GM12878 (cell line): ENCODE measurements around the gene DAAM2. TPM values are rescaled to one million over a fixed set of nuclear protein-coding genes. Genes with fewer than 3 reads are reported as not detected.

Source experiments
- ATAC-seq: fragments of 200-7000 bp; cut with Tn5 transposase; 3 replicates; pipeline ENCODE4 v1.9.1; 2020; ENCODE audit warnings: mild to moderate bottlenecking, moderate library complexity
- BruUV-seq: library from RNA; stranded (reverse); fragments of 400-500 nt; replicated peaks from 2 replicates; lab custom pipeline; 2021; lab: Mats Ljungman, UMichigan
- CTCF ChIA-PET: fragments of 300-600 bp; sonication (Branson Sonifier 250); formaldehyde crosslinking; extraction: SDS; loops from one replicate; lab custom pipeline; 2021; ENCODE audit warnings: inconsistent platforms; lab: Yijun Ruan, JAX
- POLR2A ChIA-PET: fragments of 350-600 bp; formaldehyde crosslinking; extraction: SDS; loops from one replicate; lab custom pipeline; 2021; ENCODE audit warnings: inconsistent platforms; lab: Charles Lee
- RAD21 ChIA-PET: fragments of 300-600 bp; sonication (Branson Sonifier 250); formaldehyde crosslinking; loops from one replicate; lab custom pipeline; 2023; ENCODE audit warnings: antibody characterized with exemption; ENCODE audit not compliant: unreplicated experiment; lab: Charles Lee
- SMC1A ChIA-PET: fragments of 300-600 bp; sonication (Branson Sonifier 250); formaldehyde crosslinking; loops from one replicate; lab custom pipeline; 2023; ENCODE audit not compliant: unreplicated experiment, uncharacterized antibody; lab: Charles Lee
- DNase-seq: peaks from one replicate; pipeline ENCODE4 v3.0.0-alpha.2; 2011; ENCODE audit warnings: low read depth, low spot score
- FAIRE-seq: peaks from 3 replicates; lab custom pipeline; 2011; peaks lifted over from hg19 to GRCh38; lab: Jason Lieb, UNC
- H2AFZ ChIP-seq: 2 replicates; pipeline ENCODE4 v1.6.0; 2011; ENCODE audit warnings: low read depth, low read length, control low read depth; ENCODE audit not compliant: control insufficient read depth
- H3K27ac ChIP-seq: 2 replicates; pipeline ENCODE4 v1.5.1; 2011; ENCODE audit warnings: control low read depth; ENCODE audit not compliant: control insufficient read depth, insufficient read depth
- H3K27me3 ChIP-seq, 2 experiments: replicated peaks in 1 of 2; 2 replicates each; pipeline versions ENCODE4 v1.6.0 to v1.6.1; 2011; ENCODE audit warnings: low read length in 1 of 2; ENCODE audit not compliant: control insufficient read depth in 2 of 2, insufficient read depth in 2 of 2
- H3K36me3 ChIP-seq, 2 experiments: 2 replicates each; pipeline ENCODE4 v1.5.1; 2011; ENCODE audit warnings: low read length in 1 of 2; ENCODE audit not compliant: control insufficient read depth in 2 of 2, insufficient read depth in 2 of 2
- H3K4me1 ChIP-seq: 2 replicates; pipeline ENCODE4 v1.6.1; 2011; ENCODE audit warnings: mild to moderate bottlenecking, low read length, moderate library complexity, mixed read lengths; ENCODE audit not compliant: control insufficient read depth, insufficient read depth
- H3K4me2 ChIP-seq: 2 replicates; pipeline ENCODE4 v1.6.0; 2011; ENCODE audit warnings: control low read depth; ENCODE audit not compliant: control insufficient read depth, insufficient read depth
- H3K4me3 ChIP-seq: fragments of 200-600 bp; sonication (generic); 2 replicates; pipeline ENCODE4 v1.5.1; 2016
- H3K79me2 ChIP-seq: 2 replicates; pipeline ENCODE4 v1.6.0; 2011; ENCODE audit warnings: low read length; ENCODE audit not compliant: control insufficient read depth, insufficient read depth
- H3K9ac ChIP-seq: 2 replicates; pipeline ENCODE4 v1.8.0; 2011; ENCODE audit warnings: low read length, control low read depth, mixed read lengths; ENCODE audit not compliant: control insufficient read depth, insufficient read depth
- H3K9me3 ChIP-seq: replicated peaks from 3 replicates; pipeline ENCODE4 v1.5.1; 2011; ENCODE audit warnings: mild to moderate bottlenecking, low read length; ENCODE audit not compliant: control insufficient read depth, insufficient read depth
- H4K20me1 ChIP-seq: 2 replicates; pipeline ENCODE4 v1.6.0; 2011; ENCODE audit not compliant: control insufficient read depth, insufficient read depth
- BRCA1 ChIP-seq: IDR thresholded peaks from 2 replicates; pipeline ENCODE4 v1.6.1; 2011; ENCODE audit warnings: low read depth, low read length, improper control_type of control experiment
- CHD1 ChIP-seq: IDR thresholded peaks from 2 replicates; pipeline ENCODE4 v1.6.1; 2012; ENCODE audit warnings: low read depth, low read length, improper control_type of control experiment
- DPF2 ChIP-seq: fragments of 450-650 bp; IDR thresholded peaks from 2 replicates; pipeline ENCODE4 v1.6.1; 2017; ENCODE audit warnings: mild to moderate bottlenecking
- ESRRA ChIP-seq: IDR thresholded peaks from 2 replicates; pipeline ENCODE4 v1.6.1; 2012; ENCODE audit warnings: mild to moderate bottlenecking, low read length, improper control_type of control experiment
- GABPA ChIP-seq: IDR thresholded peaks from 2 replicates; pipeline ENCODE4 v1.6.1; 2014; ENCODE audit warnings: antibody characterized with exemption, low read depth, mild to moderate bottlenecking, inconsistent platforms
- HCFC1 ChIP-seq: fragments of 150-350 bp; IDR thresholded peaks from 2 replicates; pipeline ENCODE4 v1.6.1; 2014; ENCODE audit warnings: low read length
- IKZF1 ChIP-seq: fragments of 450-650 bp; conservative IDR thresholded peaks from 2 replicates; pipeline ENCODE4 v1.6.1; 2017; ENCODE audit warnings: antibody characterized with exemption, mild to moderate bottlenecking
- JUNB ChIP-seq: IDR thresholded peaks from 2 replicates; pipeline ENCODE4 v1.6.1; 2016; ENCODE audit warnings: antibody characterized with exemption, mild to moderate bottlenecking
- LARP7 ChIP-seq: fragments of 450-650 bp; IDR thresholded peaks from 2 replicates; pipeline ENCODE4 v1.6.1; 2017; ENCODE audit warnings: mild to moderate bottlenecking
- MYB ChIP-seq: fragments of 150-350 bp; IDR thresholded peaks from 2 replicates; pipeline ENCODE4 v1.6.1; 2014; ENCODE audit warnings: mild to moderate bottlenecking, low read depth, low read length, borderline replicate concordance
- MYC ChIP-seq: IDR thresholded peaks from 2 replicates; pipeline ENCODE4 v1.6.1; 2011; ENCODE audit warnings: mild to moderate bottlenecking, low read length, moderate library complexity, inconsistent platforms; ENCODE audit not compliant: insufficient read depth, insufficient replicate concordance, insufficient read length, severe bottlenecking
- RB1 ChIP-seq: fragments of 450-650 bp; formaldehyde crosslinking; IDR thresholded peaks from 2 replicates; pipeline ENCODE4 v1.6.1; 2017; ENCODE audit warnings: mild to moderate bottlenecking, borderline replicate concordance
- RFX5 ChIP-seq: IDR thresholded peaks from 2 replicates; pipeline ENCODE4 v1.6.1; 2011; ENCODE audit warnings: low read depth, low read length, improper control_type of control experiment
- SP1 ChIP-seq: IDR thresholded peaks from one replicate; pipeline ENCODE4 v1.6.1; 2011; ENCODE audit warnings: low read depth, low read length
- SPI1 ChIP-seq: IDR thresholded peaks from 2 replicates; pipeline ENCODE4 v1.6.1; 2011; ENCODE audit warnings: low read depth, mild to moderate bottlenecking, low read length, moderate library complexity, borderline replicate concordance; ENCODE audit not compliant: insufficient read depth
- TBL1XR1 ChIP-seq: IDR thresholded peaks from 2 replicates; pipeline ENCODE4 v1.6.1; 2012; ENCODE audit warnings: low read depth, low read length, improper control_type of control experiment
- WRNIP1 ChIP-seq: IDR thresholded peaks from 2 replicates; pipeline ENCODE4 v1.6.1; 2011; ENCODE audit warnings: low read depth, low read length, improper control_type of control experiment, borderline replicate concordance
- ZNF384 ChIP-seq: IDR thresholded peaks from 2 replicates; pipeline ENCODE4 v1.6.1; 2012; ENCODE audit warnings: low read depth, mild to moderate bottlenecking, low read length, improper control_type of control experiment, borderline replicate concordance
- WGBS: methylation state at CpG from one replicate; pipeline ENCODE4 v1.1.6; 2016; ENCODE audit warnings: low lambda C conversion rate; ENCODE audit not compliant: insufficient replicate concordance, insufficient coverage; ENCODE audit errors: missing lambda C conversion rate; 5-methylcytosine and 5-hydroxymethylcytosine counted together
- in situ Hi-C: fragments of 300-500 bp; cut with MboI; formaldehyde crosslinking; loops from 9 replicates; pipeline ENCODE4 v1.14.3; 2018; ENCODE audit warnings: mixed read lengths
- intact Hi-C: fragments of 100-400 bp; cut with micrococcal nuclease; formaldehyde crosslinking; loops from one replicate; pipeline ENCODE4 v1.14.2; 2022; ENCODE audit not compliant: unreplicated experiment
- polyA plus RNA-seq, 11 experiments: library from polyadenylated mRNA; depleted of rRNA in 4 of 11; unstranded in 6 of 11; stranded (reverse) in 5 of 11; fragments of >200 nt; fragmentation: Nextera tagmentation in 4 of 11; fragmentation: Illumina TruSeq in 1 of 11; extraction: Ambion mirVana in 4 of 11; extraction: Trizol in 1 of 11; gene quantifications; 1 replicate in 1 of 11; 2 replicates in 10 of 11; pipeline versions ENCODE4 v1.2.1 to v1.2.3, GENCODE V29; 2011 to 2016; ENCODE audit warnings: inconsistent platforms in 2 of 11, missing spikeins in 2 of 11, low read depth in 1 of 11
- total RNA-seq, 4 experiments: library from RNA; depleted of rRNA in 3 of 4; stranded (reverse); fragments of >200 nt in 3 of 4; fragmentation: Illumina TruSeq in 1 of 4; extraction: Trizol in 1 of 4; gene quantifications; 2 replicates each; pipeline versions ENCODE4 v1.2.1 to v1.2.3, GENCODE V29; 2013 to 2021
- TF ChIP-seq, protein P1 (sequence below): fragments of 450-650 bp; IDR thresholded peaks from 2 replicates; pipeline ENCODE4 v1.6.1; 2014; ENCODE audit warnings: mild to moderate bottlenecking
- TF ChIP-seq, protein P2 (sequence below): IDR thresholded peaks from 2 replicates; pipeline ENCODE4 v1.6.1; 2011; ENCODE audit warnings: borderline replicate concordance, low read depth, mild to moderate bottlenecking, moderate library complexity, low read length; ENCODE audit not compliant: insufficient read depth, poor library complexity, severe bottlenecking
- TF ChIP-seq, protein P3 (sequence below): fragments of 450-650 bp; IDR thresholded peaks from 2 replicates; pipeline ENCODE4 v1.6.1; 2017; ENCODE audit warnings: low read depth, mild to moderate bottlenecking, moderate library complexity

DAAM2 gene
- total and polyA plus RNA-seq, 10 of the 15 experiments (the other 5 are each of a cell fraction or from before 2014, with no cell fraction given), result 0.05 to 0.22 TPM; not detected in 8

- TF ChIP-seq, protein P1, sequence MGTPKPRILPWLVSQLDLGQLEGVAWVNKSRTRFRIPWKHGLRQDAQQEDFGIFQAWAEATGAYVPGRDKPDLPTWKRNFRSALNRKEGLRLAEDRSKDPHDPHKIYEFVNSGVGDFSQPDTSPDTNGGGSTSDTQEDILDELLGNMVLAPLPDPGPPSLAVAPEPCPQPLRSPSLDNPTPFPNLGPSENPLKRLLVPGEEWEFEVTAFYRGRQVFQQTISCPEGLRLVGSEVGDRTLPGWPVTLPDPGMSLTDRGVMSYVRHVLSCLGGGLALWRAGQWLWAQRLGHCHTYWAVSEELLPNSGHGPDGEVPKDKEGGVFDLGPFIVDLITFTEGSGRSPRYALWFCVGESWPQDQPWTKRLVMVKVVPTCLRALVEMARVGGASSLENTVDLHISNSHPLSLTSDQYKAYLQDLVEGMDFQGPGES, result no peak
- no peak for TF ChIP-seq WRNIP1
- TF ChIP-seq DPF2, result no peak
- no peak for TF ChIP-seq IKZF1
- no peak for TF ChIP-seq CHD1
- TF ChIP-seq SPI1, result no peak
- no peak for TF ChIP-seq RFX5
- no peak for TF ChIP-seq SP1
- TF ChIP-seq TBL1XR1, result no peak
- TF ChIP-seq RB1, result no peak
- no peak for TF ChIP-seq ESRRA
- TF ChIP-seq MYC, result no peak
- TF ChIP-seq LARP7, result no peak
- no peak for TF ChIP-seq HCFC1
These were observed 6.9 kb upstream of the DAAM2 start (continued) for GRCh38 chr6:39785281-39785680.

GRCh38 chr6:39786649-39787048 lies 5.5 kb upstream of the DAAM2 start:
- Histone ChIP-seq H3K79me2 (no peaks in the 10 kb centered on the region), H3K4me2 (no peak overlapping the region), H2AFZ (no peak overlapping the region), H3K4me3 (no peak overlapping the region), H3K4me1 (no peaks in the 10 kb centered on the region), H3K27me3 (no peaks in the 10 kb centered on the region; a peak in 1 of 4 replicates), H4K20me1 (no peaks in the 10 kb centered on the region), H3K9me3 (no peaks in the 10 kb centered on the region), H3K9ac (no peak overlapping the region), H3K27ac (no peak overlapping the region), H3K36me3 (no peaks in the 10 kb centered on the region)
- BruUV-seq, result no TSS peak
- in situ Hi-C loops (no loop called here), intact Hi-C loops (no loop called here)
- SMC1A ChIA-PET, result interaction anchor here (0.6 to 1.4 kb wide), 3 partner anchors 33 to 80 kb away, joined by 3 to 4 read pairs (median 3); no protein-coding TSS in a partner anchor
- DNase-seq (no peak), FAIRE-seq (no peak), ATAC-seq (no peak)
- POLR2A ChIA-PET, result no interaction called here
- CTCF ChIA-PET, result interaction anchor here (1.8 kb wide), 1 partner anchor 79 kb away, joined by 7 read pairs; no protein-coding TSS in a partner anchor
- TF ChIP-seq MYB, result no peak
- no peak for TF ChIP-seq JUNB
- TF ChIP-seq, protein P2, sequence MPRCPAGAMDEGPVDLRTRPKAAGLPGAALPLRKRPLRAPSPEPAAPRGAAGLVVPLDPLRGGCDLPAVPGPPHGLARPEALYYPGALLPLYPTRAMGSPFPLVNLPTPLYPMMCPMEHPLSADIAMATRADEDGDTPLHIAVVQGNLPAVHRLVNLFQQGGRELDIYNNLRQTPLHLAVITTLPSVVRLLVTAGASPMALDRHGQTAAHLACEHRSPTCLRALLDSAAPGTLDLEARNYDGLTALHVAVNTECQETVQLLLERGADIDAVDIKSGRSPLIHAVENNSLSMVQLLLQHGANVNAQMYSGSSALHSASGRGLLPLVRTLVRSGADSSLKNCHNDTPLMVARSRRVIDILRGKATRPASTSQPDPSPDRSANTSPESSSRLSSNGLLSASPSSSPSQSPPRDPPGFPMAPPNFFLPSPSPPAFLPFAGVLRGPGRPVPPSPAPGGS, result no peak
- no peak for TF ChIP-seq MYC
- no peak for TF ChIP-seq DPF2
- no peak for TF ChIP-seq ZNF384
- no peak for TF ChIP-seq GABPA
- no peak for TF ChIP-seq BRCA1
- TF ChIP-seq SP1, result no peak
- TF ChIP-seq, protein P3, sequence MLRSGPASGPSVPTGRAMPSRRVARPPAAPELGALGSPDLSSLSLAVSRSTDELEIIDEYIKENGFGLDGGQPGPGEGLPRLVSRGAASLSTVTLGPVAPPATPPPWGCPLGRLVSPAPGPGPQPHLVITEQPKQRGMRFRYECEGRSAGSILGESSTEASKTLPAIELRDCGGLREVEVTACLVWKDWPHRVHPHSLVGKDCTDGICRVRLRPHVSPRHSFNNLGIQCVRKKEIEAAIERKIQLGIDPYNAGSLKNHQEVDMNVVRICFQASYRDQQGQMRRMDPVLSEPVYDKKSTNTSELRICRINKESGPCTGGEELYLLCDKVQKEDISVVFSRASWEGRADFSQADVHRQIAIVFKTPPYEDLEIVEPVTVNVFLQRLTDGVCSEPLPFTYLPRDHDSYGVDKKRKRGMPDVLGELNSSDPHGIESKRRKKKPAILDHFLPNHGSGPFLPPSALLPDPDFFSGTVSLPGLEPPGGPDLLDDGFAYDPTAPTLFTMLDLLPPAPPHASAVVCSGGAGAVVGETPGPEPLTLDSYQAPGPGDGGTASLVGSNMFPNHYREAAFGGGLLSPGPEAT, result no peak
- no peak for TF ChIP-seq ESRRA
- 0% methylated on average over 1 of the region's 1 CpG for WGBS
- RAD21 ChIA-PET, result interaction anchor here (1.0 kb wide), 1 partner anchor 88 kb away, joined by 3 read pairs; no protein-coding TSS in a partner anchor
